Parathyroid adenoma (tissue), 2 donors: ENCODE measurements around the gene UPP1.

Source experiments
- H2AFZ ChIP-seq: fragments of 300-600 bp; sonication (generic); one replicate; pipeline ENCODE4 v1.7.0; 2017; ENCODE audit warnings: antibody characterized with exemption, mild to moderate bottlenecking
- H3K27ac ChIP-seq: fragments of 300-600 bp; sonication (generic); one replicate; pipeline ENCODE4 v1.7.0; 2017
- H3K27me3 ChIP-seq: fragments of 300-600 bp; sonication (generic); one replicate; pipeline ENCODE4 v1.7.0; 2017; ENCODE audit warnings: low read length; ENCODE audit not compliant: control insufficient read depth, insufficient read depth
- H3K36me3 ChIP-seq: fragments of 300-600 bp; sonication (generic); one replicate; pipeline ENCODE4 v1.7.0; 2017; ENCODE audit warnings: low read length; ENCODE audit not compliant: control insufficient read depth, insufficient read depth
- H3K4me1 ChIP-seq: fragments of 300-600 bp; sonication (generic); one replicate; pipeline ENCODE4 v1.7.0; 2017; ENCODE audit warnings: control low read depth
- H3K4me2 ChIP-seq: fragments of 300-600 bp; sonication (generic); one replicate; pipeline ENCODE4 v1.7.0; 2017; ENCODE audit warnings: low read length
- H3K4me3 ChIP-seq: fragments of 300-600 bp; sonication (generic); one replicate; pipeline ENCODE4 v1.7.0; 2017; ENCODE audit warnings: low read depth, low read length
- H3K79me2 ChIP-seq: fragments of 300-600 bp; sonication (generic); one replicate; pipeline ENCODE4 v1.7.0; 2017; ENCODE audit warnings: control low read depth
- H3K9ac ChIP-seq: fragments of 300-600 bp; sonication (generic); one replicate; pipeline ENCODE4 v1.7.0; 2017; ENCODE audit warnings: mild to moderate bottlenecking
- H3K9me3 ChIP-seq: fragments of 300-600 bp; sonication (generic); one replicate; pipeline ENCODE4 v1.7.0; 2017; ENCODE audit warnings: low read length; ENCODE audit not compliant: control insufficient read depth
- CTCF ChIP-seq: fragments of 300-600 bp; sonication (generic); IDR thresholded peaks from one replicate; pipeline ENCODE4 v1.7.0; 2017; ENCODE audit warnings: antibody characterized with exemption, mild to moderate bottlenecking
- donor health status: primary hyperparathyroidism.

UPP1 gene

GRCh38 chr7:48089046-48090003 lies at the start of gene UPP1:
Gene UPP1, plus strand, starts transcription at chr7:48089265. Its CDS starts 5,519 bp downstream, at chr7:48094784.
- Histone ChIP-seq H3K4me3 (peak within 1 kb of the TSS; percentile 87), H3K9ac (peak within 1 kb of the TSS; percentile 92), H3K36me3 (no peaks in the 10 kb centered on the region), H3K4me2 (peak within 1 kb of the TSS; percentile 95), H3K4me1 (peaks cover 23% of the 10 kb centered on the region), H3K27ac (peak within 1 kb of the TSS; percentile 96), H3K79me2 (peaks cover 12% of the 10 kb centered on the region), H2AFZ (peak within 1 kb of the TSS; percentile 89), H3K9me3 (no peaks in the 10 kb centered on the region), H3K27me3 (no peaks in the 10 kb centered on the region)
- no peak for TF ChIP-seq CTCF

- no peaks in the 10 kb centered on the region for H3K79me2 ChIP-seq
- H3K27ac ChIP-seq = no peak overlapping the region
- H3K9ac ChIP-seq = no peak overlapping the region
- no peak overlapping the region for H2AFZ ChIP-seq
- H3K4me1 ChIP-seq = no peaks in the 10 kb centered on the region
- H3K27me3 ChIP-seq = no peaks in the 10 kb centered on the region
- H3K9me3 ChIP-seq = no peaks in the 10 kb centered on the region
- H3K4me3 ChIP-seq = no peak overlapping the region
- H3K36me3 ChIP-seq = no peaks in the 10 kb centered on the region
- no peak for TF ChIP-seq CTCF
- no peak overlapping the region for H3K4me2 ChIP-seq
Observed at GRCh38 chr7:48040944-48041652, 48.0 kb upstream of the UPP1 start.

GRCh38 chr7:48041653-48041970 lies 47.5 kb upstream of the UPP1 start:
- no peaks in the 10 kb centered on the region for H3K36me3 ChIP-seq
- H3K9ac ChIP-seq = no peak overlapping the region
- TF ChIP-seq CTCF = no peak
- no peak overlapping the region for H3K27ac ChIP-seq
- H3K4me3 ChIP-seq = no peak overlapping the region
- H3K4me1 ChIP-seq = no peaks in the 10 kb centered on the region
- no peaks in the 10 kb centered on the region for H3K9me3 ChIP-seq
- no peak overlapping the region for H3K4me2 ChIP-seq
- no peak overlapping the region for H2AFZ ChIP-seq
- H3K27me3 ChIP-seq = no peaks in the 10 kb centered on the region
- H3K79me2 ChIP-seq = no peaks in the 10 kb centered on the region

- H3K79me2 ChIP-seq = no peaks in the 10 kb centered on the region
- no peak overlapping the region for H3K4me3 ChIP-seq
- H3K27me3 ChIP-seq = no peaks in the 10 kb centered on the region
- H3K9me3 ChIP-seq = no peaks in the 10 kb centered on the region
- H3K36me3 ChIP-seq = no peaks in the 10 kb centered on the region
- no peaks in the 10 kb centered on the region for H3K4me1 ChIP-seq
- TF ChIP-seq CTCF = no peak
- H3K27ac ChIP-seq = no peak overlapping the region
- H2AFZ ChIP-seq = no peak overlapping the region
- H3K4me2 ChIP-seq = no peak overlapping the region
- H3K9ac ChIP-seq = no peak overlapping the region
Observed at GRCh38 chr7:48042216-48042615, 46.8 kb upstream of the UPP1 start.
